Measurements from ENCODE around the gene MLX.

The MLX gene

DNA sequence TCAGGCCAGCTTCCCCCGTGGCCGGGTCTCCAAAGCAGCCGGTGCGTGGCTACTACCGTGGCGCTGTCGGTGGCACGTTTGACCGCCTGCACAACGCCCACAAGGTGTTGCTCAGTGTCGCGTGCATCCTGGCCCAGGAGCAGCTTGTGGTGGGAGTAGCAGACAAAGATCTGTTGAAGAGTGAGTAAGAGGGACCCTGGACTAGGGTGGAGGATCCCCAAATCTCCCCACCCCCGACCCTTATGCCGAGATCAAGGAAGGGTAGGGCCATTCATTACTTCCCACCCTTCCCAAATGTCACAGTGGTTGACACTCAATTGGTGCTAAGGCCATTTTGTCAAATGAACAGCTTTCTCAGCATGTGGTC is 3.8 kb upstream of the MLX start:
- no peak for DNase-seq (ENCODE audit: low spot score)
- TF ChIP-seq, protein P1, sequence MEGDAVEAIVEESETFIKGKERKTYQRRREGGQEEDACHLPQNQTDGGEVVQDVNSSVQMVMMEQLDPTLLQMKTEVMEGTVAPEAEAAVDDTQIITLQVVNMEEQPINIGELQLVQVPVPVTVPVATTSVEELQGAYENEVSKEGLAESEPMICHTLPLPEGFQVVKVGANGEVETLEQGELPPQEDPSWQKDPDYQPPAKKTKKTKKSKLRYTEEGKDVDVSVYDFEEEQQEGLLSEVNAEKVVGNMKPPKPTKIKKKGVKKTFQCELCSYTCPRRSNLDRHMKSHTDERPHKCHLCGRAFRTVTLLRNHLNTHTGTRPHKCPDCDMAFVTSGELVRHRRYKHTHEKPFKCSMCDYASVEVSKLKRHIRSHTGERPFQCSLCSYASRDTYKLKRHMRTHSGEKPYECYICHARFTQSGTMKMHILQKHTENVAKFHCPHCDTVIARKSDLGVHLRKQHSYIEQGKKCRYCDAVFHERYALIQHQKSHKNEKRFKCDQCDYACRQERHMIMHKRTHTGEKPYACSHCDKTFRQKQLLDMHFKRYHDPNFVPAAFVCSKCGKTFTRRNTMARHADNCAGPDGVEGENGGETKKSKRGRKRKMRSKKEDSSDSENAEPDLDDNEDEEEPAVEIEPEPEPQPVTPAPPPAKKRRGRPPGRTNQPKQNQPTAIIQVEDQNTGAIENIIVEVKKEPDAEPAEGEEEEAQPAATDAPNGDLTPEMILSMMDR (IDR thresholded peaks at IDR 0.05; ENCODE audit: extremely low read depth, insufficient read depth, missing control alignments), result no peak
- in situ Hi-C loops (cut with MboI; ENCODE audit: low pct_unique_long_range_greater_than_20kb, low sequenced_read_pairs, unreplicated experiment), result loop anchor here (25.0 kb wide), 1 partner anchor 374 kb away; no protein-coding TSS in a partner anchor

DNA sequence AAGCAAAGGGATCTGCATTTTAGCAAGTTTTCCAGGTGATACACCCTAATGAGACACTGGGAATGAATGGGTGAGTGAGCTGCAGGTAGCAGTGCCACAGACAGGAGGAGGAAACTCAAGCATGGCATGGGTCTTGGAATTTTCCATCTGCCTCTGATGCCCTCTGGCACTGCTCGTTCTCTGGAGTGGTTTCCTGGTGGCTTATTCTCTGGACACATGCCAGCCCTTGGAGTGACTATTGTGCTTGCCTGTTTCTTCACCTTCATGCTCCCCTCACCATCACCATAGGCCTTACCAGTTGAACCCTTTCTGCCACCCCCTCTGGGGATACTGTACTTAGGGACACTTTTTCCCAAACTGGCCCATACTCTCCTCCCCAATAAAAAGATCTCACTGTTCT is 3.4 kb upstream of the MLX start:
- TF ChIP-seq, protein P1 (IDR thresholded peaks at IDR 0.05; ENCODE audit: extremely low read depth, insufficient read depth, missing control alignments), result no peak
- DNase-seq (ENCODE audit: low spot score), result no peak
- in situ Hi-C loops (cut with MboI; ENCODE audit: low pct_unique_long_range_greater_than_20kb, low sequenced_read_pairs, unreplicated experiment), result loop anchor here (25.0 kb wide), 1 partner anchor 374 kb away; no protein-coding TSS in a partner anchor

GRCh38 chr17:42563950-42564349 is 3.0 kb upstream of the MLX start:
- in situ Hi-C loops (cut with MboI; ENCODE audit: low pct_unique_long_range_greater_than_20kb, low sequenced_read_pairs, unreplicated experiment), result loop anchor here (25.0 kb wide), 1 partner anchor 373 kb away; no protein-coding TSS in a partner anchor
- TF ChIP-seq, protein P1 (IDR thresholded peaks at IDR 0.05; ENCODE audit: extremely low read depth, insufficient read depth, missing control alignments), result no peak
- DNase-seq (ENCODE audit: low spot score), result no peak

DNA sequence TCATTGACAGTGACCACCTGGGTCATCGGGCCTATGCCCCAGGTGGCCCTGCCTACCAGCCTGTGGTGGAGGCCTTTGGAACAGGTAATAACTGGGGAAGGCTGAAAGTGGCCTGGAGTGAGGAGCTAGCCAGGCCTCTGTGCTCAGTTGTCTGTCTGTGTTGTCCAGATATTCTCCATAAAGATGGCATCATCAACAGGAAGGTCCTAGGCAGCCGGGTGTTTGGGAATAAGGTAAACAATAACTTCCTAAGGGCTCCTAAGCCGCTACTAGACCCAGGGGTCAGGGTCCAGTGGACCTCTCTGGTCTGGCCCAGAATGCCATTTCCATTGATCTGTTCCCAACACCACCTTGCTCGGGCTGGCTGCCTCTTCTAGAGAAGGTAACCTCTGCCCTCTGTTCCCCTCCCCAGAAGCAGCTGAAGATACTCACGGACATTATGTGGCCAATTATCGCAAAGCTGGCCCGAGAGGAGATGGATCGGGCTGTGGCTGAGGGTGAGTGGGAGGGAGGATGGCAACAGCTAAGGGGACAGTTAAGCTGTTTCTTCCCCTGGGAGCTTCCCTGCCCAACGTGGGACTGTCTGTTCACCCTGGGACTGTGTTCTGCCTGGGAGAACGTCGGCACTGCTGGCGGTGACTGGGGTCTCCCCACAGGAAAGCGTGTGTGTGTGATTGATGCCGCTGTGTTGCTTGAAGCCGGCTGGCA is 1.9 kb upstream of the MLX start:
- in situ Hi-C loops (cut with MboI; ENCODE audit: low pct_unique_long_range_greater_than_20kb, low sequenced_read_pairs, unreplicated experiment), result loop anchor here (25.0 kb wide), 1 partner anchor 372 kb away; no protein-coding TSS in a partner anchor
- DNase-seq (ENCODE audit: low spot score), result no peak
- TF ChIP-seq, protein P1 (IDR thresholded peaks at IDR 0.05; ENCODE audit: extremely low read depth, insufficient read depth, missing control alignments), result no peak

GRCh38 chr17:42565523-42566214 is 1.2 kb upstream of the MLX start:
- in situ Hi-C loops (cut with MboI; ENCODE audit: low pct_unique_long_range_greater_than_20kb, low sequenced_read_pairs, unreplicated experiment), result loop anchor here (25.0 kb wide), 1 partner anchor 372 kb away; no protein-coding TSS in a partner anchor
- TF ChIP-seq, protein P1 (IDR thresholded peaks at IDR 0.05; ENCODE audit: extremely low read depth, insufficient read depth, missing control alignments), result no peak
- no peak for DNase-seq (ENCODE audit: low spot score)

- no peak for DNase-seq (ENCODE audit: low spot score)
- TF ChIP-seq, protein P1 (IDR thresholded peaks at IDR 0.05; ENCODE audit: extremely low read depth, insufficient read depth, missing control alignments), result no peak
- in situ Hi-C loops (cut with MboI; ENCODE audit: low pct_unique_long_range_greater_than_20kb, low sequenced_read_pairs, unreplicated experiment), result loop anchor here (25.0 kb wide), 1 partner anchor 371 kb away; no protein-coding TSS in a partner anchor
These were observed 551 bp upstream of the MLX start for GRCh38 chr17:42566215-42566882.
